A549 (cell line): ENCODE results near the gene PRELP.

Experiments
- EHF ChIP-seq: fragments of 250-450 bp; sonication (Bioruptor Pico); IDR thresholded peaks from 2 replicates; pipeline ENCODE4 v1.5.0; 2020; ENCODE audit warnings: mild to moderate bottlenecking
- MAX ChIP-seq: IDR thresholded peaks from 2 replicates; pipeline ENCODE4 v1.6.1; 2012
- RAD21 ChIP-seq, 2 experiments: fragments of >200 bp in 1 of 2; sonication (Bioruptor Twin) in 1 of 2; formaldehyde crosslinking in 1 of 2; IDR thresholded peaks in 1 of 2; conservative IDR thresholded peaks in 1 of 2; 2 replicates in 1 of 2; 3 replicates in 1 of 2; pipeline ENCODE4 v1.6.1; 2012 to 2018; ENCODE audit warnings: inconsistent platforms in 1 of 2
- RCOR1 ChIP-seq: fragments of 150-350 bp; IDR thresholded peaks from 2 replicates; pipeline ENCODE4 v1.6.1; 2014; ENCODE audit warnings: antibody characterized with exemption, low read length, low read depth
- RFX5 ChIP-seq: fragments of 450-650 bp; IDR thresholded peaks from 2 replicates; pipeline ENCODE4 v1.7.1; 2014; ENCODE audit warnings: antibody characterized with exemption, mild to moderate bottlenecking, moderate library complexity
- ZNF302 ChIP-seq: fragments of 250-450 bp; sonication (Bioruptor Pico); IDR thresholded peaks from 2 replicates; pipeline ENCODE4 v1.9.0; 2021; ENCODE audit warnings: inconsistent platforms, mild to moderate bottlenecking, moderate library complexity
- TF ChIP-seq, protein P1 (sequence below): fragments of 450-650 bp; IDR thresholded peaks from 2 replicates; pipeline ENCODE4 v1.6.1; 2014; ENCODE audit warnings: antibody characterized with exemption
- TF ChIP-seq, protein P2 (sequence below): fragments of >200 bp; sonication (Bioruptor Twin); formaldehyde crosslinking; IDR thresholded peaks from 3 replicates; pipeline ENCODE4 v1.5.1; 2016

DNA sequence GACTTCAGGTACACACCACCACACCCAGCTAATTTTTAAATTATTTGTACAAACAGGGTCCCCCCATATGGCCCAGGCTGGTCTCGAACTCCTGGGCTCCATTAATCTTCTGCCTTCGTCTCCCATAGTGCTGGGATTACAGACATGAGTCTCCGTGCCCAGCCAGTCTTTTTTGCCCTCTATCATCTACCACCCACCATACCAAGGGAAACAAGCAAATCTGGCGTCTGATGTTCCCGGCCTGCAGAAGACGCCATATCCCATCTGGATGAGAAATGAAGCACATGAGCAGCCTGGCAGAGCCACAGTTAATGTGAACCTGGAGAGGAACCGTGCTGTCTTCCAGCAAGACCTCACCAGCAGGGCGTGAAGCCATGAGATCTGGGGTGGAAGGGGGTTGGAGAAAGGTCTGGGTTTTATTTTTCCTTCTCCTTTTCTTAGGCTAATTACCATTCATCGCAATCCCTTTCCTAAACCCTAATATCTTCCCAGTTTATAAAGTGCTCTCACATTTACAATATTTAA is 1.8 kb upstream of the PRELP start:
- TF ChIP-seq, protein P1, sequence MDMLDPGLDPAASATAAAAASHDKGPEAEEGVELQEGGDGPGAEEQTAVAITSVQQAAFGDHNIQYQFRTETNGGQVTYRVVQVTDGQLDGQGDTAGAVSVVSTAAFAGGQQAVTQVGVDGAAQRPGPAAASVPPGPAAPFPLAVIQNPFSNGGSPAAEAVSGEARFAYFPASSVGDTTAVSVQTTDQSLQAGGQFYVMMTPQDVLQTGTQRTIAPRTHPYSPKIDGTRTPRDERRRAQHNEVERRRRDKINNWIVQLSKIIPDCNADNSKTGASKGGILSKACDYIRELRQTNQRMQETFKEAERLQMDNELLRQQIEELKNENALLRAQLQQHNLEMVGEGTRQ = no peak
- TF ChIP-seq RCOR1 (no peak), MAX (no peak), ZNF302 (CRISPR knock-in tag) (no peak), EHF (CRISPR knock-in tag) (no peak), RFX5 (no peak), RAD21 (conservative IDR thresholded peaks at IDR 0.05 in 1 of 2, IDR thresholded peaks at IDR 0.05 in 1 of 2) (no peak)
- TF ChIP-seq, protein P2, sequence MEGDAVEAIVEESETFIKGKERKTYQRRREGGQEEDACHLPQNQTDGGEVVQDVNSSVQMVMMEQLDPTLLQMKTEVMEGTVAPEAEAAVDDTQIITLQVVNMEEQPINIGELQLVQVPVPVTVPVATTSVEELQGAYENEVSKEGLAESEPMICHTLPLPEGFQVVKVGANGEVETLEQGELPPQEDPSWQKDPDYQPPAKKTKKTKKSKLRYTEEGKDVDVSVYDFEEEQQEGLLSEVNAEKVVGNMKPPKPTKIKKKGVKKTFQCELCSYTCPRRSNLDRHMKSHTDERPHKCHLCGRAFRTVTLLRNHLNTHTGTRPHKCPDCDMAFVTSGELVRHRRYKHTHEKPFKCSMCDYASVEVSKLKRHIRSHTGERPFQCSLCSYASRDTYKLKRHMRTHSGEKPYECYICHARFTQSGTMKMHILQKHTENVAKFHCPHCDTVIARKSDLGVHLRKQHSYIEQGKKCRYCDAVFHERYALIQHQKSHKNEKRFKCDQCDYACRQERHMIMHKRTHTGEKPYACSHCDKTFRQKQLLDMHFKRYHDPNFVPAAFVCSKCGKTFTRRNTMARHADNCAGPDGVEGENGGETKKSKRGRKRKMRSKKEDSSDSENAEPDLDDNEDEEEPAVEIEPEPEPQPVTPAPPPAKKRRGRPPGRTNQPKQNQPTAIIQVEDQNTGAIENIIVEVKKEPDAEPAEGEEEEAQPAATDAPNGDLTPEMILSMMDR = no peak
